K562 (cell line): ENCODE data around the gene SPIN1. TPM values are rescaled to one million over a fixed set of nuclear protein-coding genes. Genes with fewer than 3 reads are reported as not detected.

ENCODE experiments used
- ATAC-seq: fragments of 200-7000 bp; cut with Tn5 transposase; 3 replicates; pipeline ENCODE4 v1.9.1; 2020; ENCODE audit warnings: moderate library complexity
- BruUV-seq: library from RNA; stranded (reverse); fragments of 400-500 nt; replicated peaks from 2 replicates; lab custom pipeline; 2021; lab: Mats Ljungman, UMichigan
- CTCF ChIA-PET: fragments of 300-600 bp; formaldehyde crosslinking; extraction: SDS; loops from one replicate; lab custom pipeline; 2021; ENCODE audit warnings: low intra/inter-chr PET ratio; lab: Yijun Ruan, JAX
- POLR2A ChIA-PET: fragments of 300-600, 350-650 bp; sonication (Branson Sonifier 250); formaldehyde crosslinking; extraction: SDS; loops from one replicate; lab custom pipeline; 2021; ENCODE audit warnings: antibody characterized with exemption, inconsistent platforms; lab: Yijun Ruan, JAX
- DNase-seq, 4 experiments: peaks; one replicate each; pipeline versions ENCODE4 v3.0.0 to v3.0.0-alpha.2; 2011 to 2018; ENCODE audit warnings: low spot score in 3 of 4, mixed read lengths in 3 of 4; ENCODE audit errors: extremely low read depth in 1 of 4
- FAIRE-seq: peaks from 2 replicates; lab custom pipeline; 2011; peaks lifted over from hg19 to GRCh38; lab: Jason Lieb, UNC
- H2AFZ ChIP-seq: 2 replicates; pipeline ENCODE4 v1.6.0; 2011; ENCODE audit warnings: low read depth, low read length, control low read depth, inconsistent platforms
- H3K27ac ChIP-seq: fragments of 200-600 bp; 3 replicates; pipeline ENCODE4 v1.8.0; 2011; ENCODE audit warnings: low read depth, mild to moderate bottlenecking, control low read depth, inconsistent platforms, low read length, moderate library complexity, mixed read lengths; ENCODE audit errors: extremely low read depth
- H3K27me3 ChIP-seq, 2 experiments: fragments of 300-600 bp in 1 of 2; 2 replicates in 1 of 2; 3 replicates in 1 of 2; pipeline versions ENCODE4 v1.6.0 to v1.8.0; 2011; ENCODE audit warnings: inconsistent platforms in 2 of 2, low read length in 2 of 2, mild to moderate bottlenecking in 1 of 2, mixed read lengths in 1 of 2, moderate library complexity in 1 of 2; ENCODE audit not compliant: control insufficient read depth in 2 of 2, insufficient read depth in 2 of 2
- H3K36me3 ChIP-seq: fragments of 300-600 bp; 3 replicates; pipeline ENCODE4 v1.8.0; 2011; ENCODE audit warnings: mild to moderate bottlenecking, low read length, inconsistent platforms; ENCODE audit not compliant: control insufficient read depth, insufficient read depth
- H3K4me1 ChIP-seq, 2 experiments: fragments of 200-600 bp in 1 of 2; replicated peaks in 1 of 2; 2 replicates in 1 of 2; 3 replicates in 1 of 2; pipeline versions ENCODE4 v1.5.1 to v1.8.0; 2011; ENCODE audit warnings: inconsistent platforms in 2 of 2, low read length in 2 of 2, mild to moderate bottlenecking in 1 of 2, mixed read lengths in 1 of 2, moderate library complexity in 1 of 2; ENCODE audit not compliant: control insufficient read depth in 2 of 2, insufficient read depth in 2 of 2
- H3K4me2 ChIP-seq: 2 replicates; pipeline ENCODE4 v1.6.1; 2011; ENCODE audit warnings: low read length, control low read depth, inconsistent platforms, mixed read lengths; ENCODE audit not compliant: insufficient read depth
- H3K4me3 ChIP-seq: fragments of 200-600 bp; sonication (generic), shearing (Covaris generic); 2 replicates; pipeline ENCODE4 v1.5.1; 2016; ENCODE audit warnings: control low read depth, inconsistent platforms
- H3K79me2 ChIP-seq: fragments of 200-600 bp; 3 replicates; pipeline ENCODE4 v1.8.0; 2011; ENCODE audit warnings: low read length, inconsistent platforms; ENCODE audit not compliant: control insufficient read depth, insufficient read depth
- H3K9ac ChIP-seq, 2 experiments: 2 replicates each; pipeline versions ENCODE4 v1.6.0 to v1.6.1; 2011; ENCODE audit warnings: low read depth in 2 of 2, low read length in 2 of 2, control low read depth in 1 of 2, inconsistent platforms in 1 of 2, mild to moderate bottlenecking in 1 of 2, mixed read lengths in 1 of 2; ENCODE audit not compliant: insufficient read depth in 1 of 2
- H3K9me1 ChIP-seq: one replicate; pipeline ENCODE4 v1.6.0; 2011; ENCODE audit warnings: inconsistent platforms, mild to moderate bottlenecking, low read length, moderate library complexity; ENCODE audit not compliant: control insufficient read depth, insufficient read depth
- H3K9me3 ChIP-seq: replicated peaks from 2 replicates; pipeline ENCODE4 v1.5.1; 2011; ENCODE audit warnings: low read depth, low read length, inconsistent platforms; ENCODE audit not compliant: control insufficient read depth, insufficient read depth
- H4K20me1 ChIP-seq: replicated peaks from 2 replicates; pipeline ENCODE4 v1.6.1; 2011; ENCODE audit warnings: low read length, inconsistent platforms, mixed read lengths; ENCODE audit not compliant: control insufficient read depth, insufficient read depth
- ID3 ChIP-seq, 2 experiments: fragments of 250-450 bp in 1 of 2; fragments of 450-650 bp in 1 of 2; sonication (Bioruptor Pico) in 1 of 2; IDR thresholded peaks; 2 replicates each; pipeline versions ENCODE4 v1.6.1 to v1.8.0; 2016 to 2021; ENCODE audit warnings: mild to moderate bottlenecking in 2 of 2, moderate library complexity in 2 of 2, missing compliant biosample characterization in 1 of 2, missing genetic modification characterization in 1 of 2
- NEUROD1 ChIP-seq: fragments of 150-350 bp; IDR thresholded peaks from 2 replicates; pipeline ENCODE4 v1.6.1; 2014; ENCODE audit warnings: borderline replicate concordance, low read length, low read depth; ENCODE audit not compliant: partially characterized antibody
- YY1 ChIP-seq, 3 experiments: IDR thresholded peaks; 2 replicates each; pipeline ENCODE4 v1.6.1; 2011; ENCODE audit warnings: low read length in 2 of 3, mild to moderate bottlenecking in 2 of 3, moderate library complexity in 2 of 3, borderline replicate concordance in 1 of 3, control low read depth in 1 of 3, low read depth in 1 of 3; ENCODE audit not compliant: insufficient read depth in 3 of 3, insufficient replicate concordance in 2 of 3, control insufficient read depth in 1 of 3, insufficient read length in 1 of 3; ENCODE audit errors: extremely low read depth in 1 of 3
- WGBS: fragments of 100-300 bp; shearing (Covaris generic); methylation state at CpG from one replicate; pipeline ENCODE4 v1.1.6; 2016; ENCODE audit warnings: low coverage, mixed read lengths; ENCODE audit not compliant: insufficient coverage; ENCODE audit errors: missing lambda C conversion rate; 5-methylcytosine and 5-hydroxymethylcytosine counted together
- in situ Hi-C: fragments of 300-500 bp; cut with MboI; formaldehyde crosslinking; loops from 4 replicates; pipeline ENCODE4 v1.15.0; 2018; ENCODE audit warnings: inconsistent platforms, mixed read lengths
- intact Hi-C: fragments of 100-400 bp; cut with micrococcal nuclease; formaldehyde crosslinking; loops from 2 replicates; pipeline ENCODE4 v1.14.2; 2022
- polyA plus RNA-seq, 8 experiments: library from polyadenylated mRNA; depleted of rRNA in 4 of 8; stranded (reverse) in 5 of 8; unstranded in 3 of 8; fragments of >200 nt; fragmentation: Nextera tagmentation in 2 of 8; fragmentation: Illumina TruSeq in 1 of 8; extraction: Ambion mirVana in 2 of 8; extraction: Trizol in 1 of 8; gene quantifications; 2 replicates each; pipeline versions ENCODE4 v1.2.1 to v1.2.3, GENCODE V29; 2011 to 2014; ENCODE audit warnings: inconsistent platforms in 1 of 8, missing spikeins in 1 of 8
- total RNA-seq, 7 experiments: library from RNA; depleted of rRNA in 6 of 7; stranded (reverse); fragments of >200 nt in 6 of 7; fragmentation: Illumina TruSeq in 2 of 7; extraction: Trizol in 2 of 7; gene quantifications; 2 replicates each; pipeline versions ENCODE4 v1.2.1 to v1.2.3, GENCODE V29; 2011 to 2021; ENCODE audit warnings: low replicate concordance in 1 of 7

SPIN1 gene
- total and polyA plus RNA-seq, 9 of the 15 experiments (the other 6 are each of a cell fraction or from before 2014, with no cell fraction given) = 7.4 to 25.7 (median 15.6) TPM

- Histone ChIP-seq H3K27ac (no peak overlapping the region), H3K4me1 (no peaks in the 10 kb centered on the region), H3K79me2 (no peaks in the 10 kb centered on the region), H4K20me1 (no peaks in the 10 kb centered on the region), H3K36me3 (no peaks in the 10 kb centered on the region), H3K9me3 (no peaks in the 10 kb centered on the region), H3K9me1 (no peaks in the 10 kb centered on the region), H3K4me2 (no peak overlapping the region), H2AFZ (no peak overlapping the region), H3K4me3 (no peak overlapping the region), H3K9ac (no peak overlapping the region), H3K27me3 (peaks cover 0 to 29% of the 10 kb centered on the region in 2 experiments; a peak in 4 of 5 replicates)
- DNase-seq = no peak
- no peak for TF ChIP-seq ID3 (CRISPR knock-in tag; IDR thresholded peaks at IDR 0.05)
- no peak for TF ChIP-seq ID3 (tag; IDR thresholded peaks at IDR 0.05)
- no peak for TF ChIP-seq YY1 (IDR thresholded peaks at IDR 0.05; ENCODE audit: borderline replicate concordance in 1 of 3, control insufficient read depth in 1 of 3, extremely low read depth in 1 of 3, insufficient read depth in 3 of 3, insufficient read length in 1 of 3, insufficient replicate concordance in 2 of 3, low read depth in 1 of 3, low read length in 2 of 3)
- TF ChIP-seq NEUROD1 = no peak
- ChIA-PET CTCF (no interaction called here), POLR2A (no interaction called here)
- intact Hi-C loops = no loop called here
- no TSS peak for BruUV-seq
- ATAC-seq = no peak
- no peak for FAIRE-seq
- in situ Hi-C loops = no loop called here
- WGBS = 10% methylated on average over 13 of the region's 17 CpGs
These were observed 115.9 kb downstream of the SPIN1 start for GRCh38 chr9:88503845-88504764.
